GM19238 (cell line): Measurements from ENCODE around the gene SAP30BP.
A peak's percentile ranks its signal among the peaks of the same experiment; 100 is the strongest.

Experiments
- DNase-seq: peaks from one replicate; pipeline ENCODE4 v3.0.0; 2011; ENCODE audit warnings: low spot score; ENCODE audit not compliant: insufficient read length

Gene SAP30BP

GRCh38 chr17:75712446-75712845, 45.3 kb downstream of the SAP30BP start:
- DNase-seq, result no peak

DNA sequence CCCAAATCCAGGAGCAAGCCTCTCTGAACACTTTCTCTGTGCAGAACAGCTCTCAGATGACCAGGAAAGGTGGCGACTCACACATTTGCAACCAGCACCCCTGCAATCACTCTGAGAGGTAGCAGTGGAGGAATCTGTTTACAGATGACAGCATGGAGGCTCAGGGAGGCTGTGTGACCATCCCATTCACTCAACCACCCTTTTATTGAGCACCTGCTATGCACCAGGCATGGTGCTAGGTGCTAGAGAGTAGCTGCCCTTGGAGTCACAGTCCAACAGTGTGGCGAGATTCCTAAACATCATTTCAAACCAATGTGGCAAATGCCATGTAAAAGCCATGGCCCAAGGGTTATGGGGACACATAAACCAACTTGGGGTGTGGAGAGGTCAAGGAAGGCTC, 52.6 kb downstream of the SAP30BP start:
- no peak for DNase-seq

GRCh38 chr17:75720656-75721462, 53.7 kb downstream of the SAP30BP start, which contains the start of gene ITGB4:
ITGB4 (plus strand) TSS chr17:75721459; CDS start chr17:75724704, 3,245 bp downstream.
- DNase-seq, result peak; percentile 65

DNA sequence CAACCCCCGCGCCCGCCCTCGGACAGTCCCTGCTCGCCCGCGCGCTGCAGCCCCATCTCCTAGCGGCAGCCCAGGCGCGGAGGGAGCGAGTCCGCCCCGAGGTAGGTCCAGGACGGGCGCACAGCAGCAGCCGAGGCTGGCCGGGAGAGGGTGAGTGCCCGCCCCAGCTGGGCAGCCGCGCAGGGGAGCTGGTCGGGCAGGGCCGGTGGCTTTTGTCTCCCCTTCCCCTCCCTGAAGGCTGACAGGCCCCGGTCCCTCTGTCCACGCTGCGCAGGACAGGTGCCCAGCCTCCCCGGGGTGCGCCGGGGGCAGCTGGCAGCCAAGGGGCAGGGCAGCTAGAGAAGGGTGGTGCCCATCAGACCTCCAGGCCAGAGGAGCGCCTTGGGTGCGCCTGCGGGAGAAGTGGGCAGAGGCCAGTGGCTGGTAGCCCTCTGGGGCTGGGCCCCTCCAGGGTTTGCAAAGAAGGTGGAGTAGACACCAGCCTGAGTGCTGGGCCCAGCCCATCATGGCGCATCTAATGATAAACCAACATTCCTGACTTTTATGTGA, 54.4 kb downstream of the SAP30BP start:
- no peak for DNase-seq

DNA sequence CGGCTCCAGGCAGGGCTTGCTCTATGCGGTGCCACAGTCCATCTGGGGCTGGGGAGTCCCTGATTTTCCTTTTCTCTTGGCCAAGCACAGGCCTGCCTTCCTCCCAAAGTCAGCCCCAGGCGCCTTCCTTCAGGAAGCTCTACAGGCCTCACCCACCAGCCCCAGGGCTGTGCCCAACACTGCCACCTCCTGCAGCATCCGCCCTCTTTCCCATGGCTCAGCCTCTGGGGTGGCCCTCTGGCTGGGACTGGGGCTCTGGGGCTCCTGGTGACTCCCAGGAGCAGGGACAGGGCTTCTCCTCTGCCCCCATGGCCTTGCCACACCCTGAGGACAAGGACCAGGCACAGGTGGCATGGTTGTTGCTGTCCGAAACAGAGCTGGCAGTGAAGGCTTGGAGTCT, 54.9 kb downstream of the SAP30BP start:
- DNase-seq, result no peak

- no peak for DNase-seq
Observed at GRCh38 chr17:75722542-75723095, 55.5 kb downstream of the SAP30BP start.

GRCh38 chr17:75723171-75723930, 56.2 kb downstream of the SAP30BP start:
- no peak for DNase-seq

GRCh38 chr17:75724016-75725003, 57.2 kb downstream of the SAP30BP start:
- DNase-seq, result no peak

- no peak for DNase-seq
Observed at GRCh38 chr17:75725504-75725903, 58.4 kb downstream of the SAP30BP start.

GRCh38 chr17:75727391-75727790, 60.3 kb downstream of the SAP30BP start:
- no peak for DNase-seq

GRCh38 chr17:75729351-75729750, 62.2 kb downstream of the SAP30BP start:
- no peak for DNase-seq

DNA sequence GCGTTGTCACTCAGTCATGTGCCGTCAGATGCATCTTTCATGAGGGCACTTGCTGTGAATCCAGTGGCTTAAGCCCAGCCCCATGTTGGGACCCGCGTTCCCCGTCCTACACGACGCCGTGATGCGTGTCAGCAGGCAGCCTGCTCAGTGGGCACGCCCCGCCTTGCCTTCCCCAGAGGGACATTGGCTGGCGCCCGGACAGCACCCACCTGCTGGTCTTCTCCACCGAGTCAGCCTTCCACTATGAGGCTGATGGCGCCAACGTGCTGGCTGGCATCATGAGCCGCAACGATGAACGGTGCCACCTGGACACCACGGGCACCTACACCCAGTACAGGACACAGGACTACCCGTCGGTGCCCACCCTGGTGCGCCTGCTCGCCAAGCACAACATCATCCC, 62.9 kb downstream of the SAP30BP start:
- no peak for DNase-seq

- no peak for DNase-seq
Observed at GRCh38 chr17:75731086-75731715, 64.1 kb downstream of the SAP30BP start.

- no peak for DNase-seq
Observed at GRCh38 chr17:75731716-75732498, 64.8 kb downstream of the SAP30BP start.

GRCh38 chr17:75733471-75733870, 66.3 kb downstream of the SAP30BP start:
- DNase-seq, result no peak

DNA sequence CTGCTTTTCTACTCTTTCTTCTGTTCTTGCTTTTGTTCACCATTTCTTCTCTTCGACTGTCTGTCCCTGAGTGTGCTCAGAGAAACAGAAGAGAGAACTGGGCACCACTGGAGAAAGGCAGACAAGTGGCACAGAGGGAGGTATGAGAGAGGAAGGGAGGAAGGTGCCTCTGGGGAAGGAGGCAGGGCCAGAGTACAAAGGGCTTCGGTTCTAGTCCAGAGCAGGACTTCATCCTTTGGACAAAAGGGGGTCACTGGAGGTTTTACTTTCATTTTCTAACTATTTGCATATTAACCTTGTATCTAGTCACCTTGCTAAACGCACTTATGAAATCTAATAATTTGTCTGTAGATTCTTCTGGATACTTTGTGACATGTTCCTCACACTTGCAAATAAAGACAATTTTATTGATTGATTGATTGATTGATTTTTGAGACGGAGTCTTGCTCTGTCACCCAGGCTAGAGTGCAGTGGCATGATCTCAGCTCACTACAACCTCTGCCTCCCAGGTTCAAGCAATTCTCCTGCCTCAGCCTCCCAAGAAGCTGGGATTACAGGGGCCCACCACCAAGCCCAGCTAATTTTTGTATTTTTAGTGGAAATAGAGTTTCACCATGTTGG, 67.6 kb downstream of the SAP30BP start:
- DNase-seq, result no peak

GRCh38 chr17:75736173-75736835, 69.2 kb downstream of the SAP30BP start:
- no peak for DNase-seq

GRCh38 chr17:75737133-75737962, 70.2 kb downstream of the SAP30BP start:
- DNase-seq, result no peak
